SK-N-SH (cell line): Measurements from ENCODE around the gene LIN37. TPM values are rescaled to one million over a fixed set of nuclear protein-coding genes. Genes with fewer than 3 reads are reported as not detected.

Experiments
- CTCF ChIA-PET: fragments of 300-600, 350-600 bp; formaldehyde crosslinking; extraction: SDS; loops from one replicate; lab custom pipeline; 2021; lab: Yijun Ruan, JAX
- POLR2A ChIA-PET: fragments of 350-600 bp; sonication (Branson Sonifier 250); formaldehyde crosslinking; extraction: SDS; loops from one replicate; lab custom pipeline; 2020; ENCODE audit warnings: antibody characterized with exemption, inconsistent platforms; lab: Yijun Ruan, JAX
- DNase-seq: peaks from one replicate; pipeline ENCODE4 v3.0.0; 2012
- H2AFZ ChIP-seq: fragments of 200-600 bp; sonication (generic); 2 replicates; pipeline ENCODE4 v1.8.1; 2016; ENCODE audit warnings: antibody characterized with exemption, mild to moderate bottlenecking, low read depth
- H3F3A ChIP-seq: fragments of 200-600 bp; sonication (generic); replicated peaks from 2 replicates; pipeline ENCODE3; 2016; ENCODE audit warnings: antibody characterized with exemption, mild to moderate bottlenecking; ENCODE audit not compliant: insufficient read depth
- H3K27ac ChIP-seq, 2 experiments: fragments of 200-500 bp in 1 of 2; fragments of 200-600 bp in 1 of 2; sonication (Bioruptor generic) in 1 of 2; sonication (generic), shearing (Covaris generic) in 1 of 2; 2 replicates each; pipeline versions ENCODE4 v1.5.1 to v1.6.1; 2014 to 2016; ENCODE audit warnings: low read depth in 2 of 2, inconsistent platforms in 1 of 2, low read length in 1 of 2, mild to moderate bottlenecking in 1 of 2, mixed read lengths in 1 of 2
- H3K27me3 ChIP-seq: fragments of 200-600 bp; sonication (generic), shearing (Covaris generic); 2 replicates; pipeline ENCODE4 v1.6.1; 2016; ENCODE audit warnings: mixed run types; ENCODE audit not compliant: insufficient read depth
- H3K36me3 ChIP-seq, 2 experiments: fragments of 200-500 bp in 1 of 2; fragments of 200-600 bp in 1 of 2; sonication (Bioruptor generic) in 1 of 2; sonication (generic) in 1 of 2; replicated peaks in 1 of 2; 2 replicates each; pipeline versions ENCODE3 to v1.5.1; 2014 to 2016; ENCODE audit warnings: low read length in 1 of 2, mild to moderate bottlenecking in 1 of 2; ENCODE audit not compliant: insufficient read depth in 2 of 2, control insufficient read depth in 1 of 2
- H3K4me1 ChIP-seq, 2 experiments: fragments of 200-500 bp in 1 of 2; fragments of 200-600 bp in 1 of 2; sonication (Bioruptor generic) in 1 of 2; sonication (generic), shearing (Covaris generic) in 1 of 2; 2 replicates each; pipeline versions ENCODE4 v1.5.1 to v1.6.1; 2014 to 2016; ENCODE audit warnings: low read depth in 1 of 2, low read length in 1 of 2, mixed run types in 1 of 2; ENCODE audit not compliant: insufficient read depth in 2 of 2, control insufficient read depth in 1 of 2
- H3K4me2 ChIP-seq: fragments of 200-600 bp; sonication (generic), shearing (Covaris generic); 2 replicates; pipeline ENCODE4 v1.6.1; 2017; ENCODE audit warnings: mixed run types
- H3K4me3 ChIP-seq, 2 experiments: fragments of 200-500 bp in 1 of 2; fragments of 200-600 bp in 1 of 2; sonication (Bioruptor generic) in 1 of 2; sonication (generic), shearing (Covaris generic) in 1 of 2; 2 replicates each; pipeline versions ENCODE4 v1.5.1 to v1.8.1; 2014 to 2016; ENCODE audit warnings: low read depth in 2 of 2, inconsistent platforms in 1 of 2, low read length in 1 of 2, mild to moderate bottlenecking in 1 of 2, mixed read lengths in 1 of 2, moderate library complexity in 1 of 2
- H3K79me2 ChIP-seq: fragments of 200-600 bp; sonication (generic); 2 replicates; pipeline ENCODE4 v1.8.1; 2017; ENCODE audit warnings: mild to moderate bottlenecking; ENCODE audit not compliant: insufficient read depth
- H3K9ac ChIP-seq: fragments of 200-600 bp; sonication (generic); 2 replicates; pipeline ENCODE4 v1.6.1; 2017; ENCODE audit warnings: mixed run types
- H3K9me2 ChIP-seq: fragments of 200-600 bp; sonication (generic); 2 replicates; pipeline ENCODE4 v1.6.1; 2017; ENCODE audit warnings: mixed run types
- H3K9me3 ChIP-seq: fragments of 200-600 bp; sonication (generic); 2 replicates; pipeline ENCODE4 v1.6.1; 2017; ENCODE audit warnings: mixed run types, mild to moderate bottlenecking, moderate library complexity
- H4K20me1 ChIP-seq: fragments of 200-600 bp; sonication (generic); 2 replicates; pipeline ENCODE4 v1.6.1; 2017; ENCODE audit warnings: mild to moderate bottlenecking, mixed run types; ENCODE audit not compliant: insufficient read depth
- ELF1 ChIP-seq: IDR thresholded peaks from 2 replicates; pipeline ENCODE4 v1.4.0; 2012
- EP300 ChIP-seq, 2 experiments: IDR thresholded peaks; 2 replicates each; pipeline versions ENCODE4 v1.4.0 to v1.6.1; 2012; ENCODE audit warnings: borderline replicate concordance in 1 of 2, low read depth in 1 of 2, low read length in 1 of 2
- FOSL2 ChIP-seq: IDR thresholded peaks from 2 replicates; pipeline ENCODE4 v1.4.0; 2012; ENCODE audit warnings: low read depth, mild to moderate bottlenecking, moderate library complexity, borderline replicate concordance
- GABPA ChIP-seq: IDR thresholded peaks from 2 replicates; pipeline ENCODE4 v1.4.0; 2012; ENCODE audit warnings: low read depth, mild to moderate bottlenecking
- JUND ChIP-seq: IDR thresholded peaks from 2 replicates; pipeline ENCODE4 v1.4.0; 2012
- MEF2A ChIP-seq: IDR thresholded peaks from 2 replicates; pipeline ENCODE4 v1.4.0; 2012; ENCODE audit warnings: low read depth, borderline replicate concordance
- NRF1 ChIP-seq: IDR thresholded peaks from 2 replicates; pipeline ENCODE4 v1.6.1; 2012; ENCODE audit warnings: low read depth, mild to moderate bottlenecking, low read length
- POLR2AphosphoS5 ChIP-seq: IDR thresholded peaks from 2 replicates; pipeline ENCODE4 v1.6.1; 2012; ENCODE audit warnings: low read depth, low read length
- RAD21 ChIP-seq: IDR thresholded peaks from 2 replicates; pipeline ENCODE4 v1.6.1; 2012; ENCODE audit warnings: mild to moderate bottlenecking, low read length
- RFX5 ChIP-seq: IDR thresholded peaks from 2 replicates; pipeline ENCODE4 v1.6.1; 2012; ENCODE audit warnings: mild to moderate bottlenecking, improper control_type of control experiment, low read length
- SIN3A ChIP-seq: IDR thresholded peaks from 2 replicates; pipeline ENCODE4 v1.6.1; 2012; ENCODE audit warnings: low read depth, mild to moderate bottlenecking, low read length, moderate library complexity, borderline replicate concordance
- SMC3 ChIP-seq: IDR thresholded peaks from 2 replicates; pipeline ENCODE4 v1.6.1; 2012; ENCODE audit warnings: low read depth, low read length, improper control_type of control experiment
- TCF12 ChIP-seq: IDR thresholded peaks from 2 replicates; pipeline ENCODE4 v1.4.0; 2012
- TEAD4 ChIP-seq: IDR thresholded peaks from 2 replicates; pipeline ENCODE4 v1.4.0; 2012; ENCODE audit warnings: mild to moderate bottlenecking, borderline replicate concordance; ENCODE audit not compliant: insufficient read depth
- WGBS: methylation state at CpG from one replicate; pipeline ENCODE4 v1.1.6; 2017; ENCODE audit warnings: low lambda C conversion rate; 5-methylcytosine and 5-hydroxymethylcytosine counted together
- polyA plus RNA-seq, 3 experiments: library from polyadenylated mRNA; depleted of rRNA; stranded (reverse); fragments of >200 nt; gene quantifications; 2 replicates each; pipeline ENCODE4 v1.2.3, GENCODE V29; 2012
- TF ChIP-seq, protein P1 (sequence below): fragments of 200-600 bp; sonication (generic); IDR thresholded peaks from 2 replicates; pipeline ENCODE4 v1.6.1; 2017; ENCODE audit warnings: antibody characterized with exemption, mild to moderate bottlenecking, moderate library complexity
- TF ChIP-seq, protein P2 (sequence below): IDR thresholded peaks from 2 replicates; pipeline ENCODE4 v1.4.0; 2012; ENCODE audit warnings: low read depth

LIN37 gene
- polyA plus RNA-seq, 1 of the 3 experiments (the other 2 are of a cell fraction): 21.1 TPM

DNA sequence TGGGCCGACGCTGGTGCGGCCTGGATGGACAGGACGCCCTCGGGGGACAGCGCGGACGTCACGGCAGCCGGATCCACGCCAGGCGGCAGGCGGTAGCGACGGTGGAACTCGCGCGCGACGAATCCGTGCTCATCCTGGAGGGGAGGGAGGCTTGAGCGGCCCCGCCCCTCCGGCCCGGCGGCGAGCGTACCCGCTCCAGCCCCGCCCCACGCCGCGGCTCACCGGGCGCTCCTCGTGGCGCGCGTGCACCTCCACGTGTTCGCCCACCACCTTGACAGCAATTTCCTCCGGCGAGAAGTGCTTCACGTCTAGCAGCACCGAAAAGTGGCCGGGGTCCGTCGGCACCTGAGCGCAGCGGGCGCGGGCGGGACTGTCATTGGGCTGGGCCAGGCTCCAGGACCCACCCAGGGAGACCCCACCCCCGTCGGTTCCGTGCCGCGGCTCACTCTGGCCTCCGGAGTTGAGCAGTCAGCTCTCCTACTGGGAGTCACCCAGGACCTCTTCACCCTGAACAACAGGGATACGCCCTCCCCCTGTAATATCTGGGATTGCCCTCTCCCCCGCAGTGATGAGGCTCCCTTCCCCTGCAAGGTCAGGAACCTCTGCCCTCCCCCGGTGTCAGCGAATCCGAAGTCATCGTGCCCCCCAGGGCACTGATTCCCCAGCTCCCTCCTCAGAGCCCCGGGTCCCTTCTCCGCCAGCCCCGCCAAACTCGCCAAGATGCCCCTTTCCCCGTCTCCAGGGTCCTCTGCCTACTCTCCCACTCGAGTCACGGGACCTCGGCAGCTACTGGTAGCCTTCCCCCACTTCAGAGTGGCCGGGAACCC is 7.4 kb downstream of the LIN37 start:
- no peak for DNase-seq
- CTCF ChIA-PET: interaction anchor here (0.9 kb wide), 1 partner anchor 64 kb away, joined by 4 read pairs; no protein-coding TSS in a partner anchor

DNA sequence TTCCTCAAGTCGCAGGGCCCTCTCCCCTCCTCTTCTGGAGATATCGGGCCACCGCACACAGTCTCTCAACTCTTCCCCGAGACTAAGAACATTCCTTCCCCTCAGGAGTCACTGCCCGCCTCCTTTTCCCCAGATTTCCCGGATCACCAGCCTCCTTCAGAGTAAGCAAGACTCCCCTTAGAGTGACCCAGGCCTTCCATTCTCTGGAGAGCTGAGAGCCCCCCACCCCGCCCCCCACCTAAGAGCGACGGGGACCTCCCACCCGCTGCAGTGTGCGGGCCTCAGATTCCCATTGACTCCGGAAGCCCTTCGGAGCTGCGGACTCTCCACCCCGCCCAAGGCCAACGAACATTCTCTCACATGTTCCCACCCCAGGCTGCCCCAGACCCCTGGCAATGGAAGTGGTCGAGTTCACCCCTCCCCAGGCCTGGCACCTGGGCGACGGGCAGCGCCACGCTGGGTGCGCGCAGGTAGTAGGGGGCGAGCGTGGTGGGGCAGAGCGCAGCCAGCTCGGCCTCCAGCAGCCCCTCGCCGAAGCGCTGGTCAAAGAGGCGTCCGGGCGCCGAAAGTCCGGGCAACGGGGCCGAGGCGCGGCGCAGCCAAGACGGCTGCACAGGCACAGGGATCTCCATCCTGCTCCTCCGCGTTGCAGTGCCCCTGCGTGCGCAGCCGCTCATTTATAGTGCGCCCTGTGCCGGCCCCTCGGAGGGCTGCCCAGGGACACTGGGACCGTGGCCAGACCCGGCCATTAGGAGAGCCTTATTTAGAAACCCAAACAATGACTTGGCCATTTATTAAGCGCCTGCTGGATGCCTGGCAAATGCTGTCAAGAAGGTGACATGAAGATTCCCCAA is 8.2 kb downstream of the LIN37 start, which contains the start of gene HSPB6:
Gene HSPB6 (minus strand): TSS at position 653 of the 854 bp plus-strand sequence. CDS start 21 bp downstream, at position 632.
- peak within 1 kb of the TSS; percentile 100 for H3K9ac ChIP-seq
- ChIA-PET CTCF (interaction anchor here (0.9 to 1.5 kb wide), 2 partner anchors 12 to 63 kb away, joined by 4 to 5 read pairs; partner anchors contain the start of genes PSENEN and U2AF1L4), POLR2A (interaction anchor here (0.8 to 1.7 kb wide), 4 partner anchors 9 to 16 kb away, joined by 3 to 11 read pairs (median 4); partner anchors contain the start of genes LIN37 and U2AF1L4)
- H3K4me2 ChIP-seq: peak within 1 kb of the TSS; percentile 95
- peak within 1 kb of the TSS; percentile 87 to 99 for H3K4me3 ChIP-seq
- peak within 1 kb of the TSS; percentile 93 to 98 for H3K27ac ChIP-seq
- H3K9me2 ChIP-seq: no peaks in the 10 kb centered on the region
- peaks cover 4% of the 10 kb centered on the region for H4K20me1 ChIP-seq
- peaks cover 7 to 19% of the 10 kb centered on the region in 2 experiments; a peak in 3 of 4 replicates for H3K4me1 ChIP-seq
- no peak for DNase-seq
- H3K27me3 ChIP-seq: no peaks in the 10 kb centered on the region
- TF ChIP-seq MEF2A: no peak
- TF ChIP-seq GABPA: no peak
- no peak for TF ChIP-seq RAD21
- TF ChIP-seq TCF12: no peak
- TF ChIP-seq SIN3A: no peak
- TF ChIP-seq, protein P1, sequence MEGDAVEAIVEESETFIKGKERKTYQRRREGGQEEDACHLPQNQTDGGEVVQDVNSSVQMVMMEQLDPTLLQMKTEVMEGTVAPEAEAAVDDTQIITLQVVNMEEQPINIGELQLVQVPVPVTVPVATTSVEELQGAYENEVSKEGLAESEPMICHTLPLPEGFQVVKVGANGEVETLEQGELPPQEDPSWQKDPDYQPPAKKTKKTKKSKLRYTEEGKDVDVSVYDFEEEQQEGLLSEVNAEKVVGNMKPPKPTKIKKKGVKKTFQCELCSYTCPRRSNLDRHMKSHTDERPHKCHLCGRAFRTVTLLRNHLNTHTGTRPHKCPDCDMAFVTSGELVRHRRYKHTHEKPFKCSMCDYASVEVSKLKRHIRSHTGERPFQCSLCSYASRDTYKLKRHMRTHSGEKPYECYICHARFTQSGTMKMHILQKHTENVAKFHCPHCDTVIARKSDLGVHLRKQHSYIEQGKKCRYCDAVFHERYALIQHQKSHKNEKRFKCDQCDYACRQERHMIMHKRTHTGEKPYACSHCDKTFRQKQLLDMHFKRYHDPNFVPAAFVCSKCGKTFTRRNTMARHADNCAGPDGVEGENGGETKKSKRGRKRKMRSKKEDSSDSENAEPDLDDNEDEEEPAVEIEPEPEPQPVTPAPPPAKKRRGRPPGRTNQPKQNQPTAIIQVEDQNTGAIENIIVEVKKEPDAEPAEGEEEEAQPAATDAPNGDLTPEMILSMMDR: no peak
- no peak for TF ChIP-seq POLR2AphosphoS5
- TF ChIP-seq EP300 (IDR thresholded peaks at IDR 0.05; ENCODE audit: borderline replicate concordance in 1 of 2, low read depth in 1 of 2, low read length in 1 of 2): no peak
- TF ChIP-seq RFX5: no peak
- TF ChIP-seq TEAD4: no peak
- TF ChIP-seq SMC3: no peak
- H3K79me2 ChIP-seq: peaks cover 27% of the 10 kb centered on the region
- peak within 1 kb of the TSS; percentile 63; the same call in 1 of the 2 replicates for H2AFZ ChIP-seq
- peaks cover 10% of the 10 kb centered on the region for H3F3A ChIP-seq
- 93% methylated on average over 46 of the region's 52 CpGs for WGBS
- peaks cover 21 to 29% of the 10 kb centered on the region in 2 experiments for H3K36me3 ChIP-seq
- H3K9me3 ChIP-seq: no peaks in the 10 kb centered on the region

More for the DNA sequence above, 7.4 kb downstream of the LIN37 start:
- POLR2A ChIA-PET: no interaction called here
- no peaks in the 10 kb centered on the region for H3K9me3 ChIP-seq
- TF ChIP-seq JUND (no peak), ELF1 (no peak), FOSL2 (no peak), NRF1 (no peak)
- TF ChIP-seq, protein P2, sequence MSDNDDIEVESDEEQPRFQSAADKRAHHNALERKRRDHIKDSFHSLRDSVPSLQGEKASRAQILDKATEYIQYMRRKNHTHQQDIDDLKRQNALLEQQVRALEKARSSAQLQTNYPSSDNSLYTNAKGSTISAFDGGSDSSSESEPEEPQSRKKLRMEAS: no peak
- 95% methylated on average over 46 of the region's 74 CpGs for WGBS
- H4K20me1 ChIP-seq: peaks cover 4% of the 10 kb centered on the region
- no peak overlapping the region for H2AFZ ChIP-seq
- H3K4me2 ChIP-seq: no peak overlapping the region
- H3K79me2 ChIP-seq: peaks cover 30% of the 10 kb centered on the region
- H3K27me3 ChIP-seq: no peaks in the 10 kb centered on the region
- H3K9ac ChIP-seq: no peak overlapping the region
- peaks cover 13 to 32% of the 10 kb centered on the region in 2 experiments for H3K36me3 ChIP-seq
- H3K9me2 ChIP-seq: no peaks in the 10 kb centered on the region
- H3K4me3 ChIP-seq: no peak overlapping the region
- H3K27ac ChIP-seq: peak overlapping the region in 1 of 2 experiments; percentile 98; a peak in 2 of 4 replicates
- H3K4me1 ChIP-seq: peaks cover 7 to 19% of the 10 kb centered on the region in 2 experiments; a peak in 3 of 4 replicates
- H3F3A ChIP-seq: peaks cover 10% of the 10 kb centered on the region
